Choroid plexus epithelial cell (primary cell): Measurements from ENCODE around the gene TPD52L1.

Experiments used
- DNase-seq: peaks from one replicate; pipeline ENCODE4 v3.0.0-alpha.2; 2010; ENCODE audit warnings: low read depth
- H3K4me3 ChIP-seq: 2 replicates; pipeline ENCODE4 v1.5.1; 2011; ENCODE audit warnings: low read depth, mild to moderate bottlenecking, control low read depth, low read length, moderate library complexity
- CTCF ChIP-seq: conservative IDR thresholded peaks from 2 replicates; pipeline ENCODE4 v1.5.1; 2011; ENCODE audit warnings: low read depth, mild to moderate bottlenecking, control low read depth, inconsistent platforms, low read length, moderate library complexity

TPD52L1 gene

DNA sequence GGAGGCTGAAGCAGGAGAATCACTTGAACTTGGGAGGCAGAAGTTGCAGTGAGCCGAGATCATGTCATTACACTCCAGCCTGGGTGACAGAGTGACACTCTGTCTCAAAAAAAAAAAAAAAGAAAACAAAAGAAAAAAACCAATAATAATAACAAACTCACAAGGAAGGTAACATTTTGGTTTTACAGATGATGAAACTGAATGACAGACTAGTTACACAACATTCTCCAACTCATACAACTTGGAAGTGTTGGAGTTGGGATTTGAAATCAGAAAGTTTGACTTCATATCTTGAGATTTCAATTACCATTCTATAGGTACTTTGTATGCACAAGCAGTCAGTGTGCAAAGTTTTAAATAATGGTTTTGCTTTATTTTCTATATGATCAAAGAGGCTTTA, 10.2 kb downstream of the TPD52L1 start:
- no peak for TF ChIP-seq CTCF
- no peak for DNase-seq
- no peak overlapping the region for H3K4me3 ChIP-seq

GRCh38 chr6:125164696-125165095, 11.1 kb downstream of the TPD52L1 start:
- DNase-seq: no peak
- TF ChIP-seq CTCF: no peak
- no peak overlapping the region for H3K4me3 ChIP-seq

DNA sequence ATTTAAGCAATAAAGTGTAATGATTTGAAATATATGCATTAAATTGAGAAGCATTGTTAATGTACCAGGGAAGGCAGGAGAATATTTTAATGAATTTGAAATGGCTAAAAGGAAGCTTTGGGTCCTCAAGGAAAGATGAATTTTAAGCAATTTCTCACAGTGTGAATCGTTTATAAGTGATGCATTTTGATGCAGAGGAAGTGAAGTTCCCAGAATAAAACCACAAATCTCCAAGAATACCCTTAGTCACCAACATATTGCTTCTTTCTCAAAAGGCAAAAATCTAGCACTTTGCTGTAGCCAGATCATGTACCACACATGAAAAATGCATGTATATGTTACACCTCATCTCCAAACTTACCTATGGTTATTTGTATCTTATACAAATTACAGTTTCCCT, 11.7 kb downstream of the TPD52L1 start:
- DNase-seq: no peak
- no peak overlapping the region for H3K4me3 ChIP-seq
- no peak for TF ChIP-seq CTCF

DNA sequence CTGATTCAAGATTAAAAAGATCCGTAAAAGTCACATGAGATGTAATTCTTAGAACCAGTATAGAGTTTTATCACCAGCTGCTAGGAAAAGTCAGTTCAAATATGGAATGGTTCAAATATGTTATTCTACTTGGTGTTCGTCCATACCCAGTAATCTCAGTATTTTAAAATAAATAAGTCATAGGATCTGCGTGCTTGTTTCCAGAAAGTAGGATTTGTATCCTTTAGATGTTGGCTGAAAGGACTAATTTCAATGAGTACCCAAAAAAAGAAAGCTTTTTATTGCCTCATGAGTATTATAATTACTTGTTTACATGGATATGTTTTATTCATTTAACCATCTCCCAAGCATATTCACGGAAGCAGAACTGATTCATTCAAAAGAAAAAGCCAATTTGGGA, 12.2 kb downstream of the TPD52L1 start:
- no peak for TF ChIP-seq CTCF
- no peak for DNase-seq
- H3K4me3 ChIP-seq: no peak overlapping the region

GRCh38 chr6:125166711-125167110, 13.1 kb downstream of the TPD52L1 start:
- no peak for DNase-seq
- H3K4me3 ChIP-seq: no peak overlapping the region
- TF ChIP-seq CTCF: no peak

DNA sequence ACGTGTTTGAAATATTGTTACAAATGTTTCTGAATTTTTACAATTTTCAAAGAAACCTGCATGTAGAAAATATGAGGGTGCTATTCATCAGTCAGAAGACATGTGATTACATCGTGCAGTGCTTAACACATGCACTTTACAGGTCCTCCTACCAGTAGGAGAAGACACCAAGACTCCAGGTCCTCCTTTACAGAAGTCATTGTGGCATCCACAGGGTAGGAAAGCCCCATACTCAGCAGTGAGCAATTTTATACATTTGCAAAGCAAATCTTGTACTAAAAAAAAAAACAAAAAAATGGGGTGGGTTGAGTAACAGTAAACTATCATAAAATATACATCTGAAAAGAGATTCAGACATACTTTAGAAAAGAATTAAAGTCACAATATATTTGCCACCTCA, 14.0 kb downstream of the TPD52L1 start:
- H3K4me3 ChIP-seq: no peak overlapping the region
- no peak for DNase-seq
- no peak for TF ChIP-seq CTCF

GRCh38 chr6:125169058-125169457, 15.5 kb downstream of the TPD52L1 start:
- no peak for TF ChIP-seq CTCF
- H3K4me3 ChIP-seq: no peak overlapping the region
- DNase-seq: no peak
